Heart right ventricle (tissue), 16 donors: Measurements from ENCODE around the gene PTK7. TPM values are rescaled to one million over a fixed set of nuclear protein-coding genes. Genes with fewer than 3 reads are reported as not detected.

Experiments used
- ATAC-seq, 8 donors: fragments of 200-7000 bp; cut with Tn5 transposase; one replicate each; pipeline ENCODE4 v1.9.1; 2020; ENCODE audit warnings: mild to moderate bottlenecking in 8 of 8, moderate library complexity in 8 of 8, moderate number of reproducible peaks in 1 of 8
- DNase-seq, 2 donors: peaks; one replicate each; pipeline ENCODE4 v3.0.0-alpha.2; 2020
- H3K27ac ChIP-seq, 10 donors: fragments of 200-600 bp; sonication (generic) in 2 of 10; one replicate each; pipeline versions ENCODE4 v1.5.0 to v1.8.0; 2020 to 2022; ENCODE audit warnings: mild to moderate bottlenecking in 3 of 10
- H3K27me3 ChIP-seq, 7 donors: fragments of 200-600 bp; one replicate each; pipeline ENCODE4 v1.8.0; 2021 to 2022; ENCODE audit warnings: mild to moderate bottlenecking in 2 of 7
- H3K36me3 ChIP-seq, 9 donors: fragments of 200-600 bp; sonication (generic) in 1 of 9; one replicate each; pipeline versions ENCODE4 v1.5.0 to v1.8.0; 2020 to 2022; ENCODE audit warnings: mild to moderate bottlenecking in 2 of 9
- H3K4me1 ChIP-seq, 9 donors: fragments of 200-600 bp; sonication (generic) in 1 of 9; one replicate each; pipeline versions ENCODE4 v1.5.0 to v1.8.0; 2020 to 2022; ENCODE audit warnings: mild to moderate bottlenecking in 4 of 9
- H3K4me3 ChIP-seq, 10 donors: fragments of 200-600 bp; sonication (generic) in 2 of 10; one replicate each; pipeline versions ENCODE4 v1.5.0 to v1.8.0; 2020 to 2022; ENCODE audit warnings: mild to moderate bottlenecking in 7 of 10, moderate library complexity in 2 of 10
- H3K9me3 ChIP-seq, 11 donors: fragments of 200-600 bp in 10 of 11; sonication (generic) in 2 of 11; one replicate each; pipeline versions ENCODE4 v1.5.0 to v1.8.0; 2013 to 2022; ENCODE audit warnings: mild to moderate bottlenecking in 2 of 11, control low read depth in 1 of 11, moderate library complexity in 1 of 11
- CTCF ChIP-seq, 9 donors: fragments of 200-600 bp; sonication (generic) in 2 of 9; IDR thresholded peaks; one replicate each; pipeline versions ENCODE4 v1.5.0 to v1.8.0; 2021 to 2022; ENCODE audit warnings: antibody characterized with exemption in 9 of 9, mild to moderate bottlenecking in 5 of 9, moderate library complexity in 1 of 9
- WGBS, 2 donors: extraction: QIAGEN DNeasy Blood & Tissue Kit; methylation state at CpG; one replicate each; pipeline ENCODE4 v1.1.7; 2013; ENCODE audit warnings: inconsistent platforms in 1 of 2; 5-methylcytosine and 5-hydroxymethylcytosine counted together
- intact Hi-C, 10 donors: fragments of 100-400 bp; cut with DNase I; formaldehyde crosslinking; loops; one replicate each; pipeline versions ENCODE4 v1.11.1 to v1.14.2; 2022
- polyA plus RNA-seq, 2 donors: library from polyadenylated mRNA; stranded (reverse); fragments of 200-250 nt; gene quantifications; one replicate each; pipeline ENCODE4 v1.2.3, GENCODE V29; 2013
- total RNA-seq, 10 donors: library from RNA; stranded (reverse); fragmentation: NEBNext Ultra II Directional in 3 of 10; extraction: Animal tissue kit (Norgen Biotek cat#: 25700) in 3 of 10; gene quantifications; one replicate each; pipeline versions ENCODE4 v1.2.1 to v1.2.4, GENCODE V29; 2021 to 2023
- donor health status: Arrhythmogenic right ventricular cardiomyopathy.
- donor health status: ischemic (EF 13 %, LVEDD 7.1; RV severe dilation, severe dysfunction).
- donor health status: healthy with polysubstance abuse.
- donor health status: DM: no; HTN: yes; CAD: no.
- donor health status: DM: no; HTN: no; CAD: no.
- donor health status: ischemic (EF 25% LVEDD 6.9; RV normal size, moderate dysfunction).
- donor health status: ischemic (EF 25% LVEDD 5.7; RV mildly dilated, moderate dysfunction).
- donor health status: healthy.
- donor health status: DM: yes; HTN: yes; CAD: no.
- donor health status: Ischemic cardiomyopathy.
- donor health status: ischemic (EF 35%, LVEDD 5.7; RV mildly dilated, moderate dysfunction).
- donor health status: nonischemic (EF 11% LVEDD 7.7; RV severe dilation, severe dysfunction).
- donor health status: DM: yes; HTN: yes; CAD: no.
- donor health status: PGD.
- donor health status: ischemic (EF 29% LVEDD 5.4; RV normal size, mild dysfunction).
- donor health status: nonischemic (EF 23%, LVEDD 6.1; RV moderate dilation, normal function).

The PTK7 gene
- total and polyA plus RNA-seq, 12 donors = 0.80 to 6.3 (median 2.2) TPM

- ATAC-seq (peak; percentile 95 to 99 (median 98)), DNase-seq (peak; percentile 96 to 99)
- Histone ChIP-seq H3K9me3 (no peaks in the 10 kb centered on the region), H3K27me3 (no peaks in the 10 kb centered on the region), H3K4me1 (peaks cover 8 to 33% (median 30%) of the 10 kb centered on the region in 9 donors), H3K27ac (peak within 1 kb of the TSS; percentile 72 to 97 (median 89)), H3K36me3 (peaks cover 0 to 67% (median 17%) of the 10 kb centered on the region in 9 donors), H3K4me3 (peak within 1 kb of the TSS; percentile 73 to 96 (median 85))
- TF ChIP-seq CTCF (IDR thresholded peaks at IDR 0.05) = no peak
- intact Hi-C loops = loop anchor here in 6 of 10 donors (1.0 to 10.0 kb wide), 8 partner anchors 37 to 155 kb away; partner anchors contain the start of genes CNPY3 (in 2 of the 6), KLHDC3 (in 2 of the 6), MEA1 (in 2 of the 6) and PEX6 (in 1 of the 6)
- 0% methylated on average over 64 of the region's 64 CpGs for WGBS, 2 donors
Observed at GRCh38 chr6:43059168-43060033, 16.7 kb upstream of the PTK7 start, which contains the start of the genes KLC4 and MRPL2. Gene KLC4 (plus strand): TSS chr6:43059631. CDS start chr6:43061336, 1,705 bp downstream. Gene MRPL2 (minus strand): TSS chr6:43059434. CDS start chr6:43059381, 53 bp downstream.

GRCh38 chr6:43060034-43060754, 15.9 kb upstream of the PTK7 start:
- H3K27me3 ChIP-seq = no peaks in the 10 kb centered on the region
- H3K36me3 ChIP-seq = peaks cover 0 to 69% (median 17%) of the 10 kb centered on the region in 9 donors
- peaks cover 8 to 33% (median 25%) of the 10 kb centered on the region in 9 donors for H3K4me1 ChIP-seq
- no peaks in the 10 kb centered on the region for H3K9me3 ChIP-seq
- TF ChIP-seq CTCF (IDR thresholded peaks at IDR 0.05) = no peak
- intact Hi-C loops = no loop called here
- H3K27ac ChIP-seq = peak overlapping the region; percentile 72 to 97 (median 89)
- H3K4me3 ChIP-seq = peak overlapping the region; percentile 73 to 96 (median 85)
- WGBS, 2 donors = 6 to 7% methylated on average over 15 of the region's 15 CpGs
- DNase-seq = peak in 1 of 2 donors; percentile 17
- ATAC-seq = peak in 7 of 8 donors; percentile 4 to 31 (median 10)

GRCh38 chr6:43060755-43061633, 15.1 kb upstream of the PTK7 start:
- Histone ChIP-seq H3K9me3 (no peaks in the 10 kb centered on the region), H3K36me3 (peaks cover 0 to 69% (median 9%) of the 10 kb centered on the region in 9 donors), H3K4me1 (peaks cover 8 to 33% (median 25%) of the 10 kb centered on the region in 9 donors), H3K27ac (peak overlapping the region in 6 of 10 donors; percentile 89 to 97 (median 93)), H3K4me3 (peak overlapping the region in 8 of 10 donors; percentile 78 to 96 (median 85)), H3K27me3 (no peaks in the 10 kb centered on the region)
- DNase-seq (no peak), ATAC-seq (no peak)
- WGBS, 2 donors = 85 to 88% methylated on average over 12 of the region's 12 CpGs
- TF ChIP-seq CTCF (IDR thresholded peaks at IDR 0.05) = no peak
- intact Hi-C loops = no loop called here
